GM12878 (cell line): ENCODE data around the gene PDE9A. TPM values are rescaled to one million over a fixed set of nuclear protein-coding genes. Genes with fewer than 3 reads are reported as not detected.

Source experiments
- ATAC-seq: fragments of 200-7000 bp; cut with Tn5 transposase; 3 replicates; pipeline ENCODE4 v1.9.1; 2020; ENCODE audit warnings: mild to moderate bottlenecking, moderate library complexity
- BruUV-seq: library from RNA; stranded (reverse); fragments of 400-500 nt; replicated peaks from 2 replicates; lab custom pipeline; 2021; lab: Mats Ljungman, UMichigan
- CTCF ChIA-PET: fragments of 300-600 bp; sonication (Branson Sonifier 250); formaldehyde crosslinking; extraction: SDS; loops from one replicate; lab custom pipeline; 2021; ENCODE audit warnings: inconsistent platforms; lab: Yijun Ruan, JAX
- POLR2A ChIA-PET: fragments of 350-600 bp; formaldehyde crosslinking; extraction: SDS; loops from one replicate; lab custom pipeline; 2021; ENCODE audit warnings: inconsistent platforms; lab: Charles Lee
- RAD21 ChIA-PET: fragments of 300-600 bp; sonication (Branson Sonifier 250); formaldehyde crosslinking; loops from one replicate; lab custom pipeline; 2023; ENCODE audit warnings: antibody characterized with exemption; ENCODE audit not compliant: unreplicated experiment; lab: Charles Lee
- SMC1A ChIA-PET: fragments of 300-600 bp; sonication (Branson Sonifier 250); formaldehyde crosslinking; loops from one replicate; lab custom pipeline; 2023; ENCODE audit not compliant: unreplicated experiment, uncharacterized antibody; lab: Charles Lee
- DNase-seq: peaks from one replicate; pipeline ENCODE4 v3.0.0-alpha.2; 2011; ENCODE audit warnings: low read depth, low spot score
- FAIRE-seq: peaks from 3 replicates; lab custom pipeline; 2011; peaks lifted over from hg19 to GRCh38; lab: Jason Lieb, UNC
- H2AFZ ChIP-seq: 2 replicates; pipeline ENCODE4 v1.6.0; 2011; ENCODE audit warnings: low read depth, low read length, control low read depth; ENCODE audit not compliant: control insufficient read depth
- H3K27ac ChIP-seq: 2 replicates; pipeline ENCODE4 v1.5.1; 2011; ENCODE audit warnings: control low read depth; ENCODE audit not compliant: control insufficient read depth, insufficient read depth
- H3K27me3 ChIP-seq, 2 experiments: replicated peaks in 1 of 2; 2 replicates each; pipeline versions ENCODE4 v1.6.0 to v1.6.1; 2011; ENCODE audit warnings: low read length in 1 of 2; ENCODE audit not compliant: control insufficient read depth in 2 of 2, insufficient read depth in 2 of 2
- H3K36me3 ChIP-seq, 2 experiments: 2 replicates each; pipeline ENCODE4 v1.5.1; 2011; ENCODE audit warnings: low read length in 1 of 2; ENCODE audit not compliant: control insufficient read depth in 2 of 2, insufficient read depth in 2 of 2
- H3K4me1 ChIP-seq: 2 replicates; pipeline ENCODE4 v1.6.1; 2011; ENCODE audit warnings: mild to moderate bottlenecking, low read length, moderate library complexity, mixed read lengths; ENCODE audit not compliant: control insufficient read depth, insufficient read depth
- H3K4me2 ChIP-seq: 2 replicates; pipeline ENCODE4 v1.6.0; 2011; ENCODE audit warnings: control low read depth; ENCODE audit not compliant: control insufficient read depth, insufficient read depth
- H3K4me3 ChIP-seq: fragments of 200-600 bp; sonication (generic); 2 replicates; pipeline ENCODE4 v1.5.1; 2016
- H3K79me2 ChIP-seq: 2 replicates; pipeline ENCODE4 v1.6.0; 2011; ENCODE audit warnings: low read length; ENCODE audit not compliant: control insufficient read depth, insufficient read depth
- H3K9ac ChIP-seq: 2 replicates; pipeline ENCODE4 v1.8.0; 2011; ENCODE audit warnings: low read length, control low read depth, mixed read lengths; ENCODE audit not compliant: control insufficient read depth, insufficient read depth
- H3K9me3 ChIP-seq: replicated peaks from 3 replicates; pipeline ENCODE4 v1.5.1; 2011; ENCODE audit warnings: mild to moderate bottlenecking, low read length; ENCODE audit not compliant: control insufficient read depth, insufficient read depth
- H4K20me1 ChIP-seq: 2 replicates; pipeline ENCODE4 v1.6.0; 2011; ENCODE audit not compliant: control insufficient read depth, insufficient read depth
- BACH1 ChIP-seq: fragments of 450-650 bp; IDR thresholded peaks from 2 replicates; pipeline ENCODE4 v1.6.1; 2017; ENCODE audit warnings: mild to moderate bottlenecking, borderline replicate concordance
- CBFB ChIP-seq: IDR thresholded peaks from 2 replicates; pipeline ENCODE4 v1.6.1; 2016; ENCODE audit warnings: antibody characterized with exemption, low read depth
- E2F8 ChIP-seq: fragments of 450-650 bp; IDR thresholded peaks from 2 replicates; pipeline ENCODE4 v1.6.1; 2018; ENCODE audit warnings: mild to moderate bottlenecking, low read depth, moderate library complexity; ENCODE audit not compliant: partially characterized antibody
- ETV6 ChIP-seq, 2 experiments: fragments of 450-650 bp in 1 of 2; IDR thresholded peaks in 1 of 2; conservative IDR thresholded peaks in 1 of 2; 2 replicates each; pipeline ENCODE4 v1.6.1; 2014; ENCODE audit warnings: antibody characterized with exemption in 1 of 2, borderline replicate concordance in 1 of 2, low read depth in 1 of 2, mild to moderate bottlenecking in 1 of 2, moderate library complexity in 1 of 2
- MTA2 ChIP-seq: fragments of 450-650 bp; IDR thresholded peaks from 2 replicates; pipeline ENCODE4 v1.6.1; 2016; ENCODE audit warnings: low read depth, mild to moderate bottlenecking, moderate library complexity
- NFIC ChIP-seq: IDR thresholded peaks from 2 replicates; pipeline ENCODE4 v1.6.1; 2012; ENCODE audit warnings: low read depth, mild to moderate bottlenecking, inconsistent platforms, low read length, moderate library complexity
- PAX5 ChIP-seq: IDR thresholded peaks from 2 replicates; pipeline ENCODE4 v1.6.1; 2011; ENCODE audit warnings: low read depth, low read length, borderline replicate concordance
- PKNOX1 ChIP-seq: fragments of 450-650 bp; IDR thresholded peaks from 2 replicates; pipeline ENCODE4 v1.6.1; 2016; ENCODE audit warnings: mild to moderate bottlenecking
- POLR2A ChIP-seq: IDR thresholded peaks from 2 replicates; pipeline ENCODE4 v1.6.1; 2011; ENCODE audit warnings: low read depth, mild to moderate bottlenecking, low read length
- RBBP5 ChIP-seq: fragments of 200-600 bp; sonication (generic); conservative IDR thresholded peaks from 2 replicates; pipeline ENCODE4 v1.6.1; 2016
- SP1 ChIP-seq: IDR thresholded peaks from one replicate; pipeline ENCODE4 v1.6.1; 2011; ENCODE audit warnings: low read depth, low read length
- SUPT20H ChIP-seq: IDR thresholded peaks from 2 replicates; pipeline ENCODE4 v1.6.1; 2011; ENCODE audit warnings: low read depth, mild to moderate bottlenecking, low read length, moderate library complexity, borderline replicate concordance; ENCODE audit not compliant: control insufficient read depth
- SUZ12 ChIP-seq: fragments of 200-600 bp; sonication (generic); IDR thresholded peaks from one replicate; pipeline ENCODE4 v1.6.1; 2018; ENCODE audit warnings: antibody characterized with exemption, mild to moderate bottlenecking; ENCODE audit not compliant: unreplicated experiment
- YBX1 ChIP-seq: fragments of 450-650 bp; IDR thresholded peaks from 2 replicates; pipeline ENCODE4 v1.6.1; 2016; ENCODE audit warnings: antibody characterized with exemption
- ZSCAN29 ChIP-seq: fragments of 450-650 bp; IDR thresholded peaks from 2 replicates; pipeline ENCODE4 v1.6.1; 2017; ENCODE audit warnings: mild to moderate bottlenecking, moderate library complexity
- ZZZ3 ChIP-seq: IDR thresholded peaks from 2 replicates; pipeline ENCODE4 v1.6.1; 2011; ENCODE audit warnings: low read depth; ENCODE audit not compliant: control insufficient read depth, insufficient read length
- WGBS: methylation state at CpG from one replicate; pipeline ENCODE4 v1.1.6; 2016; ENCODE audit warnings: low lambda C conversion rate; ENCODE audit not compliant: insufficient replicate concordance, insufficient coverage; ENCODE audit errors: missing lambda C conversion rate; 5-methylcytosine and 5-hydroxymethylcytosine counted together
- in situ Hi-C: fragments of 300-500 bp; cut with MboI; formaldehyde crosslinking; loops from 9 replicates; pipeline ENCODE4 v1.14.3; 2018; ENCODE audit warnings: mixed read lengths
- intact Hi-C: fragments of 100-400 bp; cut with micrococcal nuclease; formaldehyde crosslinking; loops from one replicate; pipeline ENCODE4 v1.14.2; 2022; ENCODE audit not compliant: unreplicated experiment
- polyA plus RNA-seq, 11 experiments: library from polyadenylated mRNA; depleted of rRNA in 4 of 11; unstranded in 6 of 11; stranded (reverse) in 5 of 11; fragments of >200 nt; fragmentation: Nextera tagmentation in 4 of 11; fragmentation: Illumina TruSeq in 1 of 11; extraction: Ambion mirVana in 4 of 11; extraction: Trizol in 1 of 11; gene quantifications; 1 replicate in 1 of 11; 2 replicates in 10 of 11; pipeline versions ENCODE4 v1.2.1 to v1.2.3, GENCODE V29; 2011 to 2016; ENCODE audit warnings: inconsistent platforms in 2 of 11, missing spikeins in 2 of 11, low read depth in 1 of 11
- total RNA-seq, 4 experiments: library from RNA; depleted of rRNA in 3 of 4; stranded (reverse); fragments of >200 nt in 3 of 4; fragmentation: Illumina TruSeq in 1 of 4; extraction: Trizol in 1 of 4; gene quantifications; 2 replicates each; pipeline versions ENCODE4 v1.2.1 to v1.2.3, GENCODE V29; 2013 to 2021
- TF ChIP-seq, protein P1 (sequence below): fragments of 150-350 bp; IDR thresholded peaks from 2 replicates; pipeline ENCODE4 v1.6.1; 2014; ENCODE audit warnings: mild to moderate bottlenecking, low read depth, low read length
- TF ChIP-seq, protein P2 (sequence below): fragments of 450-650 bp; IDR thresholded peaks from 2 replicates; pipeline ENCODE4 v1.6.1; 2017; ENCODE audit warnings: borderline replicate concordance

The PDE9A gene
- total and polyA plus RNA-seq, 10 of the 15 experiments (the other 5 are each of a cell fraction or from before 2014, with no cell fraction given): 0.08 to 0.45 (median 0.20) TPM; not detected in 1

DNA sequence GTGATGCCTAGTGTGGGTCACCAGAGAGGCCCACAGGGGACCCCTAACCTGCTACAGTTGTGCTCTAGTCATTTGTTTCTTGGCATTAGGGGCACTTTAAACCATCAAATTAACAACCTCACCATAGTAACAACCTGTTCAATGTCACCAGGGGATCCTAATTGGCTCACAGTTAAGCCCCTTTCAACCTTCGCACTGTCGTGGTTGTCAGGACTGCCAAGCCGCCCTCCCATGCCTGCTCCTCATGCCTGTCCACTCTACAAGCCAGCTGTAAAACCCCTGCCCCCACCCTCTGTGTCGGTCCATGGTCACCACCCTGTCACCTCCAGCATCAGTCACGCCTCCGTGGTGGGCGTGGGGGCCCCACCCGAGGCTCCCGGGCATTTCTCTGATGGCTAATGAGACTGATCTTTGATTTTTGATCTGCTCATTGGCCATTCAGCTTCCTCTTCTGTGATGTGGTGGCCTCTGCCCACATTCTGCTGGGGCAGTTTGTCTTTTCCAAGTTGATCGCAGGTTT is 129.4 kb downstream of the PDE9A start:
- Histone ChIP-seq H3K9me3 (no peaks in the 10 kb centered on the region; the same call in 1 of the 3 replicates), H3K27ac (no peak overlapping the region), H3K27me3 (peaks cover 7% of the 10 kb centered on the region in 2 experiments), H3K36me3 (no peaks in the 10 kb centered on the region), H3K4me1 (peaks cover 5% of the 10 kb centered on the region), H3K9ac (no peak overlapping the region), H3K4me2 (no peak overlapping the region), H3K4me3 (no peak overlapping the region), H3K79me2 (no peaks in the 10 kb centered on the region), H4K20me1 (no peaks in the 10 kb centered on the region), H2AFZ (no peak overlapping the region)
- no TSS peak for BruUV-seq
- CTCF ChIA-PET: no interaction called here
- WGBS: 52% methylated on average over 10 of the region's 10 CpGs
- intact Hi-C loops (no loop called here), in situ Hi-C loops (no loop called here)
- SMC1A ChIA-PET: no interaction called here
- POLR2A ChIA-PET: no interaction called here
- RAD21 ChIA-PET: no interaction called here
- ATAC-seq: no peak
- no peak for FAIRE-seq
- no peak for DNase-seq
- TF ChIP-seq SP1 (no peak), E2F8 (no peak), PAX5 (no peak), MTA2 (no peak), ZZZ3 (no peak), POLR2A (no peak), YBX1 (no peak), ZSCAN29 (no peak), BACH1 (no peak), SUPT20H (no peak), RBBP5 (no peak), SUZ12 (no peak), PKNOX1 (no peak), ETV6 (conservative IDR thresholded peaks at IDR 0.05 in 1 of 2, IDR thresholded peaks at IDR 0.05 in 1 of 2; ENCODE audit: borderline replicate concordance in 1 of 2, low read depth in 1 of 2) (no peak), CBFB (no peak), NFIC (no peak)
- TF ChIP-seq, protein P1, sequence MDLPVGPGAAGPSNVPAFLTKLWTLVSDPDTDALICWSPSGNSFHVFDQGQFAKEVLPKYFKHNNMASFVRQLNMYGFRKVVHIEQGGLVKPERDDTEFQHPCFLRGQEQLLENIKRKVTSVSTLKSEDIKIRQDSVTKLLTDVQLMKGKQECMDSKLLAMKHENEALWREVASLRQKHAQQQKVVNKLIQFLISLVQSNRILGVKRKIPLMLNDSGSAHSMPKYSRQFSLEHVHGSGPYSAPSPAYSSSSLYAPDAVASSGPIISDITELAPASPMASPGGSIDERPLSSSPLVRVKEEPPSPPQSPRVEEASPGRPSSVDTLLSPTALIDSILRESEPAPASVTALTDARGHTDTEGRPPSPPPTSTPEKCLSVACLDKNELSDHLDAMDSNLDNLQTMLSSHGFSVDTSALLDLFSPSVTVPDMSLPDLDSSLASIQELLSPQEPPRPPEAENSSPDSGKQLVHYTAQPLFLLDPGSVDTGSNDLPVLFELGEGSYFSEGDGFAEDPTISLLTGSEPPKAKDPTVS: no peak
- TF ChIP-seq, protein P2, sequence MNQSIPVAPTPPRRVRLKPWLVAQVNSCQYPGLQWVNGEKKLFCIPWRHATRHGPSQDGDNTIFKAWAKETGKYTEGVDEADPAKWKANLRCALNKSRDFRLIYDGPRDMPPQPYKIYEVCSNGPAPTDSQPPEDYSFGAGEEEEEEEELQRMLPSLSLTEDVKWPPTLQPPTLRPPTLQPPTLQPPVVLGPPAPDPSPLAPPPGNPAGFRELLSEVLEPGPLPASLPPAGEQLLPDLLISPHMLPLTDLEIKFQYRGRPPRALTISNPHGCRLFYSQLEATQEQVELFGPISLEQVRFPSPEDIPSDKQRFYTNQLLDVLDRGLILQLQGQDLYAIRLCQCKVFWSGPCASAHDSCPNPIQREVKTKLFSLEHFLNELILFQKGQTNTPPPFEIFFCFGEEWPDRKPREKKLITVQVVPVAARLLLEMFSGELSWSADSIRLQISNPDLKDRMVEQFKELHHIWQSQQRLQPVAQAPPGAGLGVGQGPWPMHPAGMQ: no peak
